ENCODE results near the gene KCND3.

GRCh38 chr1:112001436-112001835 lies 12.0 kb upstream of the KCND3 start:
- no peak for TF ChIP-seq CTCF (IDR thresholded peaks at IDR 0.05)
- TF ChIP-seq POLR2A (IDR thresholded peaks at IDR 0.05) = no peak
- TF ChIP-seq POLR2AphosphoS5 (IDR thresholded peaks at IDR 0.05) = no peak
- no peak for TF ChIP-seq EP300 (IDR thresholded peaks at IDR 0.05; ENCODE audit: low read depth)
